Duodenal mucosa (tissue), 2 donors: ENCODE data around the gene CALHM6.

Source experiments
- H3K27ac ChIP-seq: one replicate; pipeline ENCODE4 v1.7.0; 2013; ENCODE audit warnings: low read depth, low read length
- H3K27me3 ChIP-seq, 2 donors: one replicate each; pipeline ENCODE4 v1.7.0; 2013; ENCODE audit warnings: low read length in 2 of 2, control low read depth in 1 of 2; ENCODE audit not compliant: insufficient read depth in 2 of 2, control insufficient read depth in 1 of 2
- H3K36me3 ChIP-seq, 2 donors: one replicate each; pipeline ENCODE4 v1.7.0; 2013; ENCODE audit warnings: low read length in 2 of 2, control low read depth in 1 of 2; ENCODE audit not compliant: insufficient read depth in 2 of 2, control insufficient read depth in 1 of 2
- H3K4me1 ChIP-seq, 2 donors: one replicate each; pipeline ENCODE4 v1.7.0; 2013; ENCODE audit warnings: low read length in 2 of 2, control low read depth in 1 of 2; ENCODE audit not compliant: insufficient read depth in 2 of 2, control insufficient read depth in 1 of 2
- H3K4me3 ChIP-seq, 2 donors: one replicate each; pipeline ENCODE4 v1.7.0; 2013; ENCODE audit warnings: low read length in 2 of 2, low read depth in 1 of 2
- H3K9ac ChIP-seq, 2 donors: one replicate each; pipeline ENCODE4 v1.7.0; 2013; ENCODE audit warnings: low read length in 2 of 2, low read depth in 1 of 2
- H3K9me3 ChIP-seq, 2 donors: one replicate each; pipeline ENCODE4 v1.7.0; 2013; ENCODE audit warnings: low read length in 2 of 2, control low read depth in 1 of 2; ENCODE audit not compliant: control insufficient read depth in 1 of 2

CALHM6 gene

GRCh38 chr6:116444575-116444974 lies 16.6 kb upstream of the CALHM6 start:
- Histone ChIP-seq H3K4me1 (no peaks in the 10 kb centered on the region), H3K27me3 (no peaks in the 10 kb centered on the region), H3K9ac (no peak overlapping the region), H3K27ac (no peak overlapping the region), H3K36me3 (no peaks in the 10 kb centered on the region), H3K9me3 (no peaks in the 10 kb centered on the region), H3K4me3 (no peak overlapping the region)

- Histone ChIP-seq H3K9ac (no peak overlapping the region), H3K4me1 (peaks cover 0 to 1% of the 10 kb centered on the region in 2 donors), H3K4me3 (no peak overlapping the region), H3K36me3 (no peaks in the 10 kb centered on the region), H3K27me3 (no peaks in the 10 kb centered on the region), H3K27ac (no peak overlapping the region), H3K9me3 (no peaks in the 10 kb centered on the region)
Measured at GRCh38 chr6:116445102-116445501, 16.1 kb upstream of the CALHM6 start.

- Histone ChIP-seq H3K27ac (no peak overlapping the region), H3K27me3 (no peaks in the 10 kb centered on the region), H3K4me1 (peaks cover 8 to 13% of the 10 kb centered on the region in 2 donors), H3K36me3 (no peaks in the 10 kb centered on the region), H3K4me3 (no peak overlapping the region), H3K9me3 (no peaks in the 10 kb centered on the region), H3K9ac (no peak overlapping the region)
Measured at GRCh38 chr6:116446399-116446798, 14.8 kb upstream of the CALHM6 start.

GRCh38 chr6:116447052-116447451 lies 14.1 kb upstream of the CALHM6 start:
- H3K9ac ChIP-seq = no peak overlapping the region
- H3K4me3 ChIP-seq = no peak overlapping the region
- H3K9me3 ChIP-seq = no peaks in the 10 kb centered on the region
- no peak overlapping the region for H3K27ac ChIP-seq
- H3K4me1 ChIP-seq = peaks cover 10 to 14% of the 10 kb centered on the region in 2 donors
- H3K36me3 ChIP-seq = no peaks in the 10 kb centered on the region
- no peaks in the 10 kb centered on the region for H3K27me3 ChIP-seq

- Histone ChIP-seq H3K27me3 (no peaks in the 10 kb centered on the region), H3K4me1 (peaks cover 10 to 14% of the 10 kb centered on the region in 2 donors), H3K9me3 (no peaks in the 10 kb centered on the region), H3K9ac (no peak overlapping the region), H3K4me3 (no peak overlapping the region), H3K36me3 (no peaks in the 10 kb centered on the region), H3K27ac (no peak overlapping the region)
Measured at GRCh38 chr6:116447496-116448011, 13.6 kb upstream of the CALHM6 start.

- peaks cover 10 to 14% of the 10 kb centered on the region in 2 donors for H3K4me1 ChIP-seq
- H3K27me3 ChIP-seq = peaks cover 0 to 3% of the 10 kb centered on the region in 2 donors
- H3K4me3 ChIP-seq = no peak overlapping the region
- H3K36me3 ChIP-seq = no peaks in the 10 kb centered on the region
- no peak overlapping the region for H3K9ac ChIP-seq
- H3K9me3 ChIP-seq = no peaks in the 10 kb centered on the region
- H3K27ac ChIP-seq = no peak overlapping the region
Measured at GRCh38 chr6:116449565-116449964, 11.6 kb upstream of the CALHM6 start.

- Histone ChIP-seq H3K36me3 (no peaks in the 10 kb centered on the region), H3K4me3 (no peak overlapping the region), H3K4me1 (peaks cover 10 to 14% of the 10 kb centered on the region in 2 donors), H3K9me3 (no peaks in the 10 kb centered on the region), H3K27me3 (peaks cover 0 to 3% of the 10 kb centered on the region in 2 donors), H3K27ac (no peak overlapping the region), H3K9ac (no peak overlapping the region)
Measured at GRCh38 chr6:116450185-116450710, 10.9 kb upstream of the CALHM6 start.

- Histone ChIP-seq H3K4me1 (peaks cover 10 to 14% of the 10 kb centered on the region in 2 donors), H3K27me3 (peaks cover 0 to 3% of the 10 kb centered on the region in 2 donors), H3K9me3 (no peaks in the 10 kb centered on the region), H3K4me3 (no peak overlapping the region), H3K9ac (no peak overlapping the region), H3K27ac (no peak overlapping the region), H3K36me3 (no peaks in the 10 kb centered on the region)
Measured at GRCh38 chr6:116450769-116451740, 10.1 kb upstream of the CALHM6 start.

- no peak overlapping the region for H3K27ac ChIP-seq
- peaks cover 10 to 14% of the 10 kb centered on the region in 2 donors for H3K4me1 ChIP-seq
- H3K27me3 ChIP-seq = peaks cover 0 to 3% of the 10 kb centered on the region in 2 donors
- no peak overlapping the region for H3K4me3 ChIP-seq
- no peaks in the 10 kb centered on the region for H3K9me3 ChIP-seq
- no peaks in the 10 kb centered on the region for H3K36me3 ChIP-seq
- H3K9ac ChIP-seq = no peak overlapping the region
Measured at GRCh38 chr6:116451916-116452315, 9.3 kb upstream of the CALHM6 start.

- Histone ChIP-seq H3K36me3 (no peaks in the 10 kb centered on the region), H3K27me3 (peaks cover 0 to 3% of the 10 kb centered on the region in 2 donors), H3K27ac (no peak overlapping the region), H3K9ac (no peak overlapping the region), H3K9me3 (no peaks in the 10 kb centered on the region), H3K4me3 (no peak overlapping the region), H3K4me1 (peaks cover 10 to 14% of the 10 kb centered on the region in 2 donors)
Measured at GRCh38 chr6:116452531-116452930, 8.6 kb upstream of the CALHM6 start.
